GM21390 (cell line): ENCODE results near the gene MYZAP.

ENCODE experiments used
- ATAC-seq: cut with Tn5 transposase; IDR thresholded peaks from one replicate; pipeline ENCODE4 v1.9.1; 2021; ENCODE audit not compliant: unreplicated experiment

Gene MYZAP

DNA sequence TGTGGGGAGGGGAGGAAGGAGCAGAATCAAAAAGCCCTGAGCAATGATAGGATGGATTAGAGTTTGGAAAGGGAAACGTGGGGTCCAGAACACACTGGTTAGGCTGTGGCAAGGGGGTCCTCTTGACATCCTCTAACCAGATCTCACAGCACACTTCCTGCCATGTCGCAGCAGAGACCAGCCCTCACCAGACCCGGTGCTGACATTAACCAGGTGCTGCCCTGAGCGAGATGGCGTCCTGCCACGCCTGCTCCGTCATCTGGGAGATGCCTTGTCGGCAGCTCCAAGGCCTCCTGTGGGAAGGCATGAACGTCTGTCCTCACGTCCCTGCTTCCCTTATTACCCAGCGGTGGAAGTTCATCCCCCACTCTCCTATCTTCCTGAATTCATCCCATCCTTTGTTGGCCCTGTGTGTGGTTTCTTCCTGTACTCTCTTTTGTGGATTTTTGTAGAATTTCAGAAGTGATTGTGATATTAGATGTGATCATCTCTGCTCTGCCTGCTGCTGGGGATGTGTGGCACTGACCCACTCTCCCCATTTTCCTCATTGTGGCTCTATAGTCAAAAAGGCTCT is 29.4 kb upstream of the MYZAP start:
- no peak for ATAC-seq

DNA sequence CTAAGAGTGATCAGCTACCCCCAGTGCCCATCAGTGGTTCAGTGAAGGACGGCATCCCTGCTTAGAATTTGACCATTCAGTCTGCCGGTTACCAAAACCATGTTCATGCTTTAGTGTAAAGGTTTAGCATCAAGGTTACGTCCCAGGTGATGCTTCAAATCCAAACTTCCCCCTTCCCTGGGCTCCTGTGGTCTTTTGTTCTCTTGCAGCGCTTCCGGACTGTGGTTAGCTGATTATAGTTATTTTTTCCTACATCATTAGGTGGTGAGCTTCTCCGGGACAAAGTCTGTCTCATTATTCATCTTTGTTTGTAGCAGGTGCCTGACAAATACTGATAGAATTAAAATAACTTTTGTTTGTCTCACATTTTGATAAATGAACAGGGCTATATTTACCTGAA is 28.3 kb upstream of the MYZAP start:
- ATAC-seq: no peak

DNA sequence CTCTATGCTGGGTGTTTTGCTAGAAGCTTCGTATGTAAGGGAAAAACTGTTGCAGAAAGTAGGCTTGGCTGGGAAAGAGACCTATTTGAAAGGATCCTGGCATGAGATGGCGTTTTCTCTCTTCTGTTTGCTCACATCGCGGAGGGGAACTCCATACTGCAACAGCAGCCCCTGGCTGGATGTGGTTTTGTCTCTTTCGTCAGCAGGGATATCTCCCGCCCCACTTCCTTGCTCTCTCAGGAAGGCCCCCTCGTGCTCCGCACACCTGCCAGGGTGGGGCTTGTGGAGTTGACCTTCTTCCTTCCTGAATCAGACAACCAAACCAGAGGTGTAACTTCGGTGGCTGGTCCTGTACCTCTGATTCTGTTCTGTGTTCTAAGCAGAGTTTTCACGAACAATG is 26.4 kb upstream of the MYZAP start:
- ATAC-seq: no peak

DNA sequence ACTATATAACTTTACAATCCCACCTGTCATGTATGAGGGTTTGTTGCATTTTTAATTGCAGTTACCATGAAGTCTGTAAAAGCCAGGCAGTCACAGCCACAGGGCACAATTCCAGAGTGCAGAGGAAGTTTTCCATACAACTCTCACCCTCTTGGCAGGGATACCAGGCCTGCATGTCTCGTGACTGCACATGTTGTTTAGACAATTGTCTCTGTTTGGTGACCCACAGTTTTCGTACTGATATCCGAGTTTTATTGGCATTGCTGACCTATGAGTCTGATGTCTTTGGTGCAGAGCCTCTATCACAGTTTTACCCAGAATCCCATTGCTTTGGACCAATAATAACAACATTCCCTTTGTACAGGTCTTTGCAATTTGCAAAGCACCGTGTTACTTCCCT is 24.9 kb upstream of the MYZAP start:
- ATAC-seq: no peak

DNA sequence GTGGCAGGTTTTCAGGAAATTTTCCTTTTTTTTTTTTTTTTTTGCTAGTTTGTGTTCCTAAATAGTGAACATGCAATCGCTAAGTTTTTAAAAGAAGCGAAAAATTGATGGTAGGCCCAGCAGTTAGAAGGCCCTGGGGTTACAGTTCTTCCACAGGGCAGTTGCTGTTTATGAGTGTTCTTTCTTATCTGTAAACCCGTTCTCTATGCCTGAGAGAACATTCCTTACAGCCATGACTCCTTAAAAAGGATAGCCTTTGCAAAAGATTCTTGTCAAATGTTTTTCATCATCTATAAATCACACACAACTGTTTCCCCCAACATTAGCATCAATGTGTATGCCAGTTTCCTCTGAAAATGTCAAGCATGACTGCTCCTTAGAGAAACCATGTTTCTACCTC is 23.8 kb upstream of the MYZAP start:
- ATAC-seq: no peak

DNA sequence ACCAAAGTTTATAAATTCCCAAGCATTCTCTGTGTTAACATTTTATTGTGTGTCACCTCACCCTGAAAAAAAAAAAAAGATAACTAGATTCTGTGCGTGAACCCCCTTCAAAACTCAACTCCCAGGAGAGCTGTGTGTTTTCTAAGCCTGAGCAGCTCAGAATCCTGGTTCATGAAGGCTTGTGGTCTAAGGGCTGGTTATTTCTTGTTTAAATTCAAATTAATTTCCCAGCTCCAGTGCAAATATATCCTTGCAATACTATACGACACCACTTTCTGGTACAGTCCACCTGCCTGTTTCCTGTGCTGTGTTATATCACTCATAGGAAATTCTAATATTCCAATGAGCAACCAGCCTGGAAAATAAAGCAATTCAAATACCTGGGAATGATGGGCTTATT is 23.4 kb upstream of the MYZAP start:
- ATAC-seq: no peak

DNA sequence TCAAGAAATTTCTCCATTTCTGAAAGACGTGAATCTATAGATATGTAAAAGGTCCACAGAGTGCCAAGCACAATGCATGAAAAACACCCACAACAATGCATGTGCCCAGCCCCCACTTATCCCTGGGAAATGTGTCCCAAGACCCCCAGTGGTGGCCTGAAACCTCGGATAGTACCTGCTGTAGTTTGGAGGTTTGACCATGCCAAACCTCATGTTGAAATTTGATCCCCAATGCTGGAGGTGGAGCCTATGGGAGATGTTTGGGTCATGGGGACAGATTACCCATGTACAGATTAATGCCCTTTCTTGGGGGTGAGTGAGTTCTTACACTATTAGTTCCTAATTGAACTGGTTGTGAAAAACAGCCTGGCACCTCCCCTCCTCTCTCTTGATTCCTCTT is 21.4 kb upstream of the MYZAP start:
- ATAC-seq: no peak

DNA sequence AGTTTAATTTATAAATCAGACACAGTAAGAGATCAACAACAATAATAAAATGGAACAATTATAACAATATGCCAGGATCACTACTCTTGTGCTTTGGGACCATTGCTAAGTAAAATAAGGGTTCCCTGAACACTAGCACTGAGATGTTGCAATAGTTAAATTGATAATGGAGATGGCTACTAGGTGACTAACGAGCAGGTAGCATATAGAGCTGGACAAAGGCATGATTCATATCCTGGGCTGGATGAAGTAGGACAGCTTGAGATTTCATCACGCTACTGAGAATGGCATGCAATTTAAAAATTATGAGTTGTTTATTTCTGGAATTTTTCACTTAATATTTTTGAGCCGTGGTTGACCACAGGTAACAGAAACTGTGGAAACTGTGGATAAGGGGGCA is 20.7 kb upstream of the MYZAP start:
- ATAC-seq: no peak

DNA sequence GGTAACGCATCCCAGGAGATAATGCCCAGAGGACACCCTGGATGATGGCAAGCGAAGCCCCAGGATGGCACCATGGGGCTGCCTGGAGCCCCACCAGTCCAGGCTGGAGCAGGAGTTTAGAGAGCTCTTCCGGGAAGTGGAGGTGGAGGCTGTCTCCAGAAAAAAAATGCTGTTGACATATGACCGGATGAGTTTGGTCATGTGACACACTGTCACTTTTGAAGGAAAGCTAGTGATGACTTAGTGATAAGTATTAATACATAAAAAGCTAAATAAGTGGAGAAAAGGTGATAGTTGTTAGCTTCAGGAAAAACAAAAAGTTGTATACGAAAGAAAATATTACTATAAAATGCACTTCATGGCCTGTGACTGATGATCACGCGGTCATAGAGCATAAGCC is 20.0 kb upstream of the MYZAP start:
- ATAC-seq: no peak

DNA sequence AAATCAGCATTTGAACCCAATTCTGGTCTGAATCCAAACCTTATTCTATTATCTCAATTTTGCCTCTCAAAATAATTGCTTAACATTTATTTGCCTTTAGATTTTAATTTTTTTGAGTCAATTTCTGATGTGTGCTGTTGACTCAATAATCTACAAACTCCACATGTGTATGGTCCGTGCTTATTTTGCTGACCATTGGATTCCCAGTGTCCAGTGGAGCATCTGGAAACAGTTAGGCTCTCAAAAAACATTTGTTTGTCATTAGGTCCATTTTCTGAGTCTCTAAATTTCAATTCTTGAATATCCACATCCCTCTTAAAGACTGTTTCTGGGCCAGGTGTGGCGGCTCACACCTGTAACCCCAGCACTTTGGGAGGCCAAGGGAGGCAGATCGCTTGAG is 19.2 kb upstream of the MYZAP start:
- no peak for ATAC-seq

DNA sequence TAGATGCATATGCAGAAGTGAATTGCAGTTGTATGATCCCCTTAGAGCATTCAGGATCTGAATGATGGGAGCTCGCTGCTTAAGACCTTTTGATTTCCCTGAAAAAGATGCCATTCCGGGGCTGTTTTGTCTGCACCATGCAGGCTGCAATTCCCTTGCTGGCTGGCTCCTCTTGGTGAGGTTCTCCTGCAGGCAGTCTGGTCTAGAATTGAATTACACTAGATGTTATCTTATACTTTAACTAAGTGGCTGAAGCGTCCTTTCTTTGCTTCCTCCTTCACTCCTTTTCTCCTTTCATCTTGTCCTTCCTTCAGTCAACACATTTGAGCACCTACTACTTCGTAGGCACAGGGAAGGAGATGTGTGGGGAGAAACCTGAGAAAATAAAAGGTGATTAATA is 18.6 kb upstream of the MYZAP start:
- ATAC-seq: no peak

DNA sequence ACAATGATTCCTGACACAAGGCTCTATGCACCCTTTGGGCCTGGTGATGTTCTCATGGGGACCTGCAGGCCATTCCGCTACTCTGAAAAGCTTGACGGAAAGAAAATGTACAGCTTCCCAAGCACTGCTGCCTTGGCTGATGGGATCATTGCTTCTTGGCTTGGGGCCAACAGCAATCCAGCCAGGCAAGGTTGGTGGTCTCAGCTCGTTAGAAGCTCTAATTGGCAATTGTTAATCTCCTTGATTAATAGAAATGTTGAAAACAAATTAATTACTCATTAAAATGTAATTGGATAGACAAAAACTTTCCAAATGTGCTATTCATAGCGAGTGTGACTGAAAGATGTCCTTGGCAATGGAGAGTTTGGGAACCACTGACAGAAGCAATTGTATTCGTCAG is 16.3 kb upstream of the MYZAP start:
- ATAC-seq: no peak

DNA sequence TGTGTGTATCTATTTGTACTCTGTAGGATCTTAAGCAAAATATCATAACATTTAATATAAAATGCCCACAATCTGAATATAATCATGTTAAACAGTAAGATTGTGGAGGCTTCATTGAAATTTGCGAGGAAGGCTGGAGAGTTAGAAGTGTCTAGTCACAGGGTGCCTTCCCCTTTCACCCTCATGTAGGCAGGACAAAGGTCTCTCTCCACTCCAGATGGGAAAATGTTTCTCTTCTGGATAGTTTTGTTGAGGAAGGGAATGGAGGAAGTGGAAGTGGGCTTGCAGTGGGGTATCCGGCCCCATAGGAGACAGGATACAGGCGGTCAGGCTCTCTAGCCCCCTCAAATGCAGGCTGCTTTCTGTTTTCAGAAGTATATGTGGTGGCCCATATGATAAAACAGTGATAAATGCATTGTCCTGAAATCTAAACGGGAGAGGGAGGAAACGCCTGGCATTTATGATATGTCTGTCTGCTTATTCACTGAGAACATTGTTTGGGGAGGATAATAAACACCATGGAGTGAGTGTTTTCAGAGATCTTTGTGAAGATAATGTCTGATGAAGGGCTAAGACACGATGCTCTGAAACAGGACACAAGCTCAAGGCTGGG is 13.3 kb upstream of the MYZAP start:
- ATAC-seq: no peak

DNA sequence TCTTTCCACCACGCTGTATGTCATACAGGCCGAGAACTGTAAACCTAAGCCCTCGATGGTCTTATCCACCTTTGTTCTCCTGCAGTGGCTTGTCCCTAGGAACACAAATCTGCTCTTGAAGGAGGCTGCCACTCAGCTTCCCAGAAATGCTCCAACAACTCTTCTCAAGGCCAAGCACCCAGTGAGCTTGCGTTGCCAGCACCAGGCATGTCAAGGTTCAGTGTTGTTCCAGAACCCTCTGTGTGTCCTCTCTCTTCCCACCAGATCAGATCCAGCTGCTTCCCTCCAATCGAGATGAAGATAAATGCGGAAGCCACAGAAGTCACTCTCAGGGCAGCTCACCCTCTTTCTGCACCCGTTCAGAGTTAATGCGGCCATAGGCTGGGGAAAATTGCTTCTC is 11.3 kb upstream of the MYZAP start:
- ATAC-seq: no peak

DNA sequence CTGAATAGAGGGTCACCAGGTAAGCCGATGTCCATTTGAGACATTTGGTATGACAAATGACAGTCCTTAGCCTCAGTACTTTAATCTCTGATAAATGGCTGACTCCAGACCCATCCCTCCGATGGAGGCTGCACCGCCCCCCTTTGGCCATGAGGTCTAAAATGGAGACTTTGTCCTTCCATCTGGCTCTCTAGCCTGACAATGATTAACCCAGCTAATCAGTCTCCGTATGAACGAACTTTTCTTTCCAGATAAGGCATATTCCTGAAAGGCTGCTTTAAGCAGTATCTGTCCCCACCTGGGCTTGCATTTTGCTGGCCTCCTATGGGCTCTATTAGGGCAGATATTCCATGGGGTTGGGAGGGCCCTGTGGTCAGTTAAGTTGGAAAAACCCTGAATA is 10.8 kb upstream of the MYZAP start:
- no peak for ATAC-seq

DNA sequence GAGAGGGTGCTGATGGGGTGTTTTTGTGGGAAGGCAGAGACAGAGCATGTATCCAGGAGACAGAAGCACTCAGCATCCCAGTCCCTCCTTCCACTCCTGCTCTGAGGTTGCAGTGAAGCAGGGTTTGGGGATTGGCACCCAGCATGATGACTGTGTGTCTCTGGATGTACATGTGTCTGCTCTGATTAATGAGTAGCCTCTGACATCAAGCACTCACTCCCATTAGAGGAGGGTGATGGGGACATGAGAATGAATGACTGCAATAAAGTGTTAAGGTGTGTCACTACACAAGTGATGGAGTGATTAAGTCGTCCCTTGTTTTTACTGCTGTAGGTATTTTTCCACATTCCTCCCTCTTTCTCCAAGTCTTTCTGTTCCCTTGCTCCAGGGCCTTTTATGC is 9.6 kb upstream of the MYZAP start:
- ATAC-seq: no peak

DNA sequence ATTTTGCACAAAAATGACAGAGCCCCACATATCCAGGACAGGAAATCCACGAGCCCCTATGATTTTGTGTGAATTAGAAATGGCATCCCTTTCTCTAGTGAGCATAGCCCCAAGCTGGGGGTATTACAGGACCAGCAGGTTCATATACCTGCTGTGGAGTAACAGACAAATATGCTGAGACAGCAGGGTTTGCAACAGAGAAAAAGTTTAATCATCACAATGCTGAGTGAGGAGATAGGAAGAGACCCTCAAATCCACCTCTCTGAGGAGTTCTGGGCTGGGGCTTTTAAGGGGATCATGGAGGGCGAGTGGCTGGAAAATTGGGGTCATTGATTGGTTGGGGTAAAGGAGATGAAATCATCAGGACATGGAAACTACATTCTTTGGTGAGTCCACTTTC is 8.4 kb upstream of the MYZAP start:
- no peak for ATAC-seq

DNA sequence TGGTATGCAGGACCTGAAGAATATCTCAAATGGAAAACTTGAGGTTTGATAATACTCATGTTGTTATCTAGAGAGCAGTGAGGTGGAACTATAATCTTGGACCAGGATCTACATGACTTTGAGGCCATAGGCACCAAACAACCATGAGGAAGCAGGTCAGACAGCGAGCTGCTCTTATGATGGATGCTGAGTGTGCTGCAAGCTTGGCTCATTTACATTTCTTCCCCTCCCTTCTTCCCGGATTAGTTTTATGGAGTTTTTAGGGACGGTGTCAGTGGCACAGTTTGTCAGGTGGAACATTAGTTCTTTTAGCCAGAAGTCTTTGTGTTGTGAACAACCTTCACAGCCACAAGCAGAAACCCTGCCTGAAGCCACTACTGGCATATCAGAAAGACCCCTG is 8.0 kb upstream of the MYZAP start:
- no peak for ATAC-seq

DNA sequence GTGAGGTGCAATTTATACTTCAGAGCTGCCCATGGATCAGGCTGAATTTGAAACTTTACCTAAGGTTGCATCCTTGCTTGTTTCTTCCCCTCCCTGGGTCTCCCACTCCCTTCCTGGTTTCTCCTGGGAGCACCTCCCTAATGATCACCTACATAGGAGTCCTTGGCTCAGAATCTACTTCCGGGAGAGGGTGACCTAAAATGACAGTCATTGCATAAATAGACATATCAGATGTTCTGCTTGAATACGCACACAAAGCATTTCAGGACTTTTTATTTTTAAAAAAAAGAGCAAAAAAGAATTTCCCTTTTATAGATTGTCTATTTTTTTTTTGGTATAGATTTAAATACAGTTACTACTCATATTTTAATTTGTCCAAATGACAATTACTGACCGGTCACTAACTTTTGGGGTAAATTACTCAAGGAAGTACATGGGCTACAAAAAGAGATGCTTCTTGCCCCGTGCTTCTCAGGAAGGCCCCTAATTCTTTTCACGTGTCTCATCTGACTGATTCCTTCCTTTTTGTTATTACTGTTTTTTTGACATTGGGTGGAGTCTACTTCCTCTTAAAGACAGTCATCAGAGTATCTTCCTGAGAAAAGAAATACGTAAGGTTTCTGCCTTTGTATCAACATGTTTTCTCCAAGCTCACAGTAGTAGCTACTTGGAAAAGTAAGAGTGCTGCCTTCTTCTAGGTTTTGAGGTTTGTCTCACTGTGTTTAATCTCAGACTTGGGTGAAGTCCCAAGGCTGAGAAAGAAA is 4.9 kb upstream of the MYZAP start:
- no peak for ATAC-seq

DNA sequence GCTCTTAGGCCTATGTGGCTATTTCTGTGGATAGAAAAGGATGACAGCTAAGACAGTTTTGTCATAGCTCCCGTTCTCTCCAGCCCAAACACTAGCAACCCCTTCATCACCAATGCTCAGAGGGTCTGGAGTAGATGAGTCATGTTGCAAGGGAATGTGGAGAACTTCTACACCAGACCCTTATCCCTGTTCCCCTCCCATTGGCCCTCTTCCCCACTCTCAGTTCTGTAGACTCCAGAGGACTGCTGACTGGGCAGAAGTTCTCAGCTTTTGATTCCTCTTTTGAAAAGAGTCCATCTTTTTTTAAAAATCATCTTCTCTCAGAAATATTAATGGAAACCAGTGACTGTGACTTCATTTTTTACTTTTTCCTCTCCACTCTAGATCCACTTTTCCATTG is 2.4 kb upstream of the MYZAP start:
- ATAC-seq: no peak

DNA sequence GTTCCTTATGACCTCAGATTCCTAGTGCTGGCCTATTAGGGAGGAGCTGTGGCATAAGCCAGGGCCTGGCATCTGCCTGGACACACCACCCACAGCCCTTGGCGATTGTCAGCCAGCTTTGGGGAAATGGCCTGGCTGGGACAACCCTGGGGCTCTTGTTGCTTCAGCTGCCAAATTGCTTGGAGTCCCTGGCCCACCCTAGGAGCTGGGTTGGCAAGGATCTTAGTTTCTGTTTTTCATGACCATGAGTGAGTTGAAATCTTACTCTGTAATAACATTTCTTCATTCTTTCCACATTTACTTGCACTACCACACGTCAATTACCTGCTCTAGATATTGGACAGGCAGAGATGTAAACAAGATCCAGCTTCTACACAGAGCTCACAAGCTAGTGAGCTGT is 1.9 kb upstream of the MYZAP start:
- no peak for ATAC-seq

DNA sequence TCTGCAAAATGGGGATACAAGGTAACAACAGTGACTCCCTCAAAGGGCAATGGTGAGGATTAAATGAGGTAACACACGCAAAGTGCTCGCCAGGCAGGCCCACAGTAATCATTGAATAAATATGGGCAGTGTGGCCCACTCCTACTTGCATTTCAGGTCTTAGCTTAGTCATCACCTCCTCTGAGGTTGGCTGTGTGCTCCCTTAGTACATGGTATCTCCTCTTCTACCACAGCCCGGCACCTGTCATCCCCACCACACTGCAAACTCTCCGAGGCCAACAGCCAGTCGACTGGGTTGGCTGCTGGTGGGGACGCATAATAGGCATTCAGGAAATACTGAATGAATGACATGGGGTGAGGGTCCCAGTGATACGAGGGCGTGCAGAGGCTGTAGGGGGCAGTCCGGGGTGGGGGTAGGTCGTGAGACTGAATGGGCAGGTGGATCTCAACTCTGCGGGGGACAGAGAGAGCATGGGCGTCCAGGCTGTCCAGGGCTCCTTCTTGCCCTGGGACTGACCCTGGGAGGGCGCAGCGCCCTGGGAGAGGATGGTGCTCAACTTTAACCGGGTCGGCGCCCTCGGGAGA is 375 bp upstream of the MYZAP start:
- ATAC-seq: no peak
